ENCODE data around the gene UBE2H. TPM values are rescaled to one million over a fixed set of nuclear protein-coding genes. Genes with fewer than 3 reads are reported as not detected.

UBE2H gene
- total RNA-seq, 1 donor from 2014 or later = 92.3 TPM

GRCh38 chr7:129958643-129959470, 6.1 kb upstream of the UBE2H start:
- Mint-ChIP-seq H3K27me3 (ENCODE audit: unreplicated experiment) (peaks cover 6% of the 10 kb centered on the region), H3K9me3 (ENCODE audit: unreplicated experiment) (no peaks in the 10 kb centered on the region), H3K4me3 (ENCODE audit: unreplicated experiment) (peak overlapping the region; percentile 69), H3K27ac (ENCODE audit: unreplicated experiment) (peak overlapping the region; percentile 70), H3K4me1 (ENCODE audit: unreplicated experiment) (peaks cover 27% of the 10 kb centered on the region), H3K36me3 (ENCODE audit: low read depth, unreplicated experiment) (no peaks in the 10 kb centered on the region)
- TF ChIP-seq CTCF (IDR thresholded peaks at IDR 0.05; ENCODE audit: unreplicated experiment) = no peak
- peak; percentile 56 for DNase-seq (ENCODE audit: low spot score)

GRCh38 chr7:129955993-129956543, 3.3 kb upstream of the UBE2H start:
- Mint-ChIP-seq H3K4me1 (ENCODE audit: unreplicated experiment) (peaks cover 27% of the 10 kb centered on the region), H3K27me3 (ENCODE audit: unreplicated experiment) (peaks cover 10% of the 10 kb centered on the region), H3K4me3 (ENCODE audit: unreplicated experiment) (no peak overlapping the region), H3K27ac (ENCODE audit: unreplicated experiment) (no peak overlapping the region), H3K36me3 (ENCODE audit: low read depth, unreplicated experiment) (peaks cover 7% of the 10 kb centered on the region), H3K9me3 (ENCODE audit: unreplicated experiment) (no peaks in the 10 kb centered on the region)
- TF ChIP-seq CTCF (IDR thresholded peaks at IDR 0.05; ENCODE audit: unreplicated experiment) = no peak
- DNase-seq (ENCODE audit: low spot score) = no peak

GRCh38 chr7:129952086-129952652, 591 bp downstream of the UBE2H start:
- Mint-ChIP-seq H3K36me3 (ENCODE audit: low read depth, unreplicated experiment) (peaks cover 7% of the 10 kb centered on the region), H3K4me3 (ENCODE audit: unreplicated experiment) (no peak overlapping the region), H3K4me1 (ENCODE audit: unreplicated experiment) (peaks cover 8% of the 10 kb centered on the region), H3K9me3 (ENCODE audit: unreplicated experiment) (no peaks in the 10 kb centered on the region), H3K27me3 (ENCODE audit: unreplicated experiment) (peaks cover 5% of the 10 kb centered on the region), H3K27ac (ENCODE audit: unreplicated experiment) (no peak overlapping the region)
- DNase-seq (ENCODE audit: low spot score) = peak; percentile 25
- no peak for TF ChIP-seq CTCF (IDR thresholded peaks at IDR 0.05; ENCODE audit: unreplicated experiment)

- Mint-ChIP-seq H3K4me1 (ENCODE audit: unreplicated experiment) (peaks cover 8% of the 10 kb centered on the region), H3K27me3 (ENCODE audit: unreplicated experiment) (peaks cover 5% of the 10 kb centered on the region), H3K9me3 (ENCODE audit: unreplicated experiment) (no peaks in the 10 kb centered on the region), H3K4me3 (ENCODE audit: unreplicated experiment) (no peak overlapping the region), H3K27ac (ENCODE audit: unreplicated experiment) (no peak overlapping the region), H3K36me3 (ENCODE audit: low read depth, unreplicated experiment) (peaks cover 7% of the 10 kb centered on the region)
- DNase-seq (ENCODE audit: low spot score) = peak; percentile 30
- TF ChIP-seq CTCF (IDR thresholded peaks at IDR 0.05; ENCODE audit: unreplicated experiment) = no peak
Measured at GRCh38 chr7:129951226-129952085, 1.3 kb downstream of the UBE2H start.

Data from endothelial cell (in vitro differentiated cells).